ENCODE data around the gene DGKH.
"Not testable (repeated sequence)": the region's sequence is repeated elsewhere in the genome, so short reads cannot be mapped to it uniquely, and the experiment has no call there.

Gene DGKH

DNA sequence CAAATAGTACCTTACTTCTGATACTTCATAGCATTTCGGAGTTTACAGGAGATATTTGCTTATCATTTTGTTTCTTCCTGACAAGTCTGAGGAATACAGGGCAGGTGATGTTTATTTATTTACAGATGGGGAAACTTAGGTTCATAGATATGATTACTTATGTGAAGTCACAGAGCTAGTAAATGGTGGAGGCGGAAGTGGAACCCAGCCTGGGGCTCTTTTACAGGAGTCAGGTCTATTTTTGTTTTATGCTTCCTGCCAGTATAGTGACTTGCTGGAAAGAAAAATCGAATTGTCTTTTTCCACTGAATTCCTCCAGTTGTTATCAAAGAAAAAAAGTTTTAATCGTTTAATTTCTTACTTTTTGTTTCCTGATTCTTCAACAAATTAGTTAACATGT is 66.5 kb downstream of the DGKH start:
- DNase-seq = peak; percentile 31

GRCh38 chr13:42116225-42116624 is 67.8 kb downstream of the DGKH start:
- DNase-seq = no peak

DNA sequence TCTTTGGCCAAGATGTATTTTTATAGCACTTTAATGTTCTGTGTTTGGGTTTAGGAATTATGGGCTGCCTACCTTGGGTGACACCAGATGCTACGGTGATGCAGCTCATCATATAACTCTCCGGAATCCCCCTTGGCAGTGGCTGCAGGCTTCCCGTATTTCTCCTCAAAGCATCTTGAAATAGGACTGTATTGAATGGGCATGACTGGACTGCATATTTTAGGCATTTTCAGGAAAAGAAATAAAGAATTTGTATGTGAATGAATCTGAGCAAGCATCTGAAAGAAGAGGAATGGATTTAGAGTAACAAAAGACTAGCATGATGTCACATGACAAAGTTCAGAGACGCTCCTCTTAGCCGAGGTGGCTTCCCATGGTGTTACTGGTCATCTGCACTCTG is 70.6 kb downstream of the DGKH start:
- no peak for DNase-seq

GRCh38 chr13:42119875-42120274 is 71.4 kb downstream of the DGKH start:
- peak; percentile 2 for DNase-seq

DNA sequence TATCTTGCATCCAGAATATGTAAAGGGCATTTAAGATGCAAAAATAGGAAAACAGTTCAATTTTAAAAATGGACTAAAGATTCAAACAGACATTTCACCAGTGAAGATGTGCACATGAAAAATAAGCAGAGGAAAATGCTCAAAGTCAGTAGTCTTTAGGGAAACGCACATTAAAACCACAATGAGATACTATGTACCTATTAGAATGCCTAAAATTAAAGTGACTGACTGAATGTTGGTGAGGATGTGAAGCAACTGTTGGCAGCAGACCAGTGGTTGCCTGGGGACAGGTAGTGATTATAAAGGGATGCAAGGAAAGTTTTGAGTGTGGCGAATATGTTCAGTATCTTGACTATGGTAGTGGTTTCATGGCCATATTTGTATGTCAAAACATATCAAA is 75.2 kb downstream of the DGKH start:
- DNase-seq = no peak

- no peak for DNase-seq
Measured at GRCh38 chr13:42125046-42125445, 76.6 kb downstream of the DGKH start.

DNA sequence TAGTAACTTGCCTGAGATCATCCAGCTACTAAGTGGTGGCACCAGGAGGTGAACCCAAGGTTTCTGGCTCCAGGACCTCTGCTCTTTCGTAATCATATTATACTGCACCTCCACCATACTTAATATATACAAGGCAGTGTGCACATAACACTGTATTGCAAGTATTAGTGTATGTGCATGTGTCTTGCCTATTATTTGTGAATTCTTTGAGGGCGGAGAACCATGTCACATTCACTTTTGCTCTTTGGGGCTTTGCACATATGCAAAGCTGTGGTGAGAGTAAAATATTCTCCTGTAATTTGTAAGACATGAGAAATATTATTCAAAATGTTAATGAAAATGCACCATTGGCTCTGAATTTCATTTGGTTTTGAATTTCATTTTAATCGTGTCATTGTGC is 78.6 kb downstream of the DGKH start:
- no peak for DNase-seq

DNA sequence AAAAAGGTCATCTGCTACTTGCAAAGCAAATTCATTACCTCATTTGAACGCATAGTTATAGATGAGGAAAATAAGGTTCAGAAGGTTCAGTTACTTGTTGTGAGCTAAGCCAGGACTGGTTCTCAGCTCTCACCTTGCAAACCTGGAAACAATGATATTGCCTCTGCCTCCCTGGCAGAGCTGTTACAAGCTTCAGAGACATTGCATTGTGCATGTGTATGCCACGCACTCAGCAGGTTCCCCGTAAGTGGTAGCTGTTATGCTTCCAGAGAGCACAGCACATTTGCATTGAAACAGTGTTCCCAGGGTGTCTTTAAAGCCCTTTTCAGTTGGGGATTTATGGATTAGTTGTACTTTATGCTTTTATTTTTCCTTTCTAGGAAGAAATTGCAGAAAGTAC is 80.6 kb downstream of the DGKH start:
- DNase-seq = no peak

GRCh38 chr13:42136518-42136917 is 88.1 kb downstream of the DGKH start:
- DNase-seq = no peak

- DNase-seq = no peak
Measured at GRCh38 chr13:42137856-42138537, 89.5 kb downstream of the DGKH start.

- no peak for DNase-seq
Measured at GRCh38 chr13:42140494-42140893, 92.0 kb downstream of the DGKH start.

GRCh38 chr13:42141052-42141451 is 92.6 kb downstream of the DGKH start:
- not testable (repeated sequence) for DNase-seq

DNA sequence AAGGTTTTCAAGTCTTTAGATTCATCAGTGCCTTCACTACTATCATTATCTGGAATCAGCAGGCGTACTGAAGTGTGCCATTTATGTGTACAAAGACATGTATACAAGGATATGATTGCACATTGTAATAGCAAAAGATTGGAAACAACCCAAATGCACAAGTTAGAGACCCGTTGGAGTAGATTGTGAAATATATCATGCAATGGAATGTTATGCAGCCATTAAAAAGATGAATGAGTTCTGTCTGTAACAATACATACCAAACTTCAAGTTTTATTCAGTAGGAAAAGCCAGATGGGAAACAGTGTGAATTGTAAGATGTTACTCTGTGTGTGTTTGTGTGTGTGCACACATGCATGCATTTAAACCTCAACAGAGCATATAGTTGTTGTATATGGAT is 97.9 kb downstream of the DGKH start:
- DNase-seq = no peak

DNA sequence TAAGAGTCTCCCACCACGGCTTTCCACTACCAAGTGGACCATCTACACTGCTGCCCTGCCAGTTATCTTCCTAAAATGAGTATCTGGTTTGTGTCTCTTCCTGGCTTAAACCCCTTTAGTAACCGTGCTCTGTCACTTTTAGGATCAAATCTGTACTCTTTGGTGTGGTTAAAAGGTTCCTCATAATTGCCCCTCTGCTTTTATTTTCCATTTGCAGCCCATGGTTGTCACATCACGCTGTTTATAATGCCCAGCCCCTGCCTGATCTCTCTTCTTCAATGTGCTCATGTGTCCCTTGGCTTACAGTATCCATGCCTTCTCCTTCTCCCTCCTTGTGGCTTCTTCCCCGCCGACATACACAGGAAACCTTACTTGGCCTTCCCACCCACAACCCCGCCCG is 100.1 kb downstream of the DGKH start:
- peak; percentile 4 for DNase-seq

DNA sequence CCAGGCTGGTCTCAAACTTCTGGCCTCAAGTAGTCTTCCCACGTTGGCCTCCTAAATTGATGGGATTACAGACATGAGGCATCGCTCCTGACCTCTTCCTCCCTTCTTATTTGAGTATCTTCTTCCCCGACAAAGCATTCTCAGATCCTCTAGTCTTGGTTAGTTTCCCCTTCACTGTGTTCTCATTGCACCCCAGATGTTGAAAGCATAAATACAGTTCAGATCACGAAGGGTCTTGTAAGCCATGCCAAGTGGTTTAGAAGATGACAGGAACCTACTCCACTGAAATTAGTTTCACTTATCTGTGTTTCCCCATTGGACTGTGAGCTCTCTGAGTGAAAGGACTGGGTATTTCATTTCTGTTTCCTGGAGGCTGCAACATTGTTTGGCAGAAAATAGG is 100.7 kb downstream of the DGKH start:
- DNase-seq = peak; percentile 86

DNA sequence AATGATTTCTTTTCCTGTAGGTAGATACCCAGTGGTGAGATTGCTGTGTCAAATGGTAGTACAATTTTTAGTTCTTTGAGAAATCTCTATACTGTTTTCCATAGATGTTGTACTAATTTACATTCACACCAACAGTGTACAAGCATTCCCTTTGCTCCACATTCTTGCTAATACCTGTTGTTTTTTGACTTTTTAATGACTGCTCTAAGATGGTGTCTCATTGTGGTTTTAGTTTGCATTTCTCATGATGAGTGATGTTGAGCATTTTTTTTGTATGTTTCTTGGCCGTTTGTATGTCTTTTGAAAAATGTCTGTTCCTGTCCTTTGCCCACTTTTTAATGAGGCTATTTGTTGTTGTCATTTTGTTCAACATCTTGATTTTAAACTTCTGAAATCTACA is 103.3 kb downstream of the DGKH start:
- no peak for DNase-seq

DNA sequence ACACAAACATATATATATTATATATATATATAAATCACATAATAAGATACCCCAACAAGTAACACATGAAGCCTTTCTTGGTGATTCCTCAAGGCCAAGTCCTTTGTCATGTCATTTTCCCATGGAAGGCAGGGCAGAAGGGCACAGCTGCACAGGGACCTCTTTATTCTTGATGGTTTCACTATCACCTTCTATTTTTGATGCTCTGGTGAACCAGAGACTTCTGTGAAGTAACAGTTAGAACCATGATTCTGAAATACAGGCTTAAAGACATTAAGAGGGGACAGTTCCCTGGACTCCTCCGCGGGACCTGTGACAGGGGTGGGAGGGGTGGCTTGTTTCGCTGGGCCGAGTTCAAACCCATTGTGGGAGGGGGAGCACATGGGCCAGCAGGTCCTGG is 104.0 kb downstream of the DGKH start:
- no peak for DNase-seq

DNA sequence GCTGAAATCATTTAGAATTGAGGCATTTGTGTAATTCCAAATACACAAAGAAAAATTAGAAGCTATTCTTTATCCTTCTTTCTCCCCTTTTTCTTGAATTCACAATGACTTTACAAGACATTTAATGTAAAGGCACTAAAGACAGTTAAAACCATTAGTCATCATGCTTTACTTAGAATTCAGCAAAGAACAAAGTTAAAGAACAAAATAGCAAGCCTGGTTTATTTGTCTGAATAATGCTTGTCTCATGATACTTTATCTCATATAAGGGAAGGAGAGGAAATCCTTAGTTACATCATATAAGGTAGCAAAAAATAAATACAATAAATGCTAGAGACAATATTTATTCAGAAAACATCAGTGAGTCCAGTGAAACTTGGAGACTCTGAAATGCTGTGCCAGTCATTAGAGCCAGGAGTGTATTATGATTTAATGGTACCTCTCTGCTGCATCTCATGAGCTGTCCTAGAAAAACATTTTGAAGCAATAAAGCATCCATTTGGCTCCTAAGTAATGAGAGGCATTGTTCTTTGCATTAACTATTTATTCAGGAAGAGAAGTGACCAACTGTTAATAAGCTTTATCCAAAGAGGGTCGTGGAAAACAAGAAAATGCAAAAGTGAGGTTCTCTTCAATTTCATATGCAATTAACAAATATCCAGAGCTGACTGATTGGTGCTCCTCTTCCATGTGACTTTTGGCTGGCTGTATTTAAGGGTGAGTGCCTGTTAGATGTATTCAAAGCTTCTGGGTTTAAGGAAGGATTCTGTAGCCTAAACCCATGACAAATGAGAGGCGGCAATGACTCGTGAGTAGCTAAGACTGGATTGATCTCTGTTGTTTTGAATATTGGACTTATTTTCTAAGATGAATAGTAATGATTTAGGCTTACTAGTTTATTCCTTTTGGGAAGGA is 105.0 kb downstream of the DGKH start:
- DNase-seq = no peak

GRCh38 chr13:42155251-42155650 is 106.8 kb downstream of the DGKH start:
- DNase-seq = no peak

GRCh38 chr13:42163338-42163737 is 114.9 kb downstream of the DGKH start:
- DNase-seq = not testable (repeated sequence)

- not testable (repeated sequence) for DNase-seq
Measured at GRCh38 chr13:42163910-42164309, 115.5 kb downstream of the DGKH start.

GRCh38 chr13:42164557-42165125 is 116.2 kb downstream of the DGKH start:
- no peak for DNase-seq

DNA sequence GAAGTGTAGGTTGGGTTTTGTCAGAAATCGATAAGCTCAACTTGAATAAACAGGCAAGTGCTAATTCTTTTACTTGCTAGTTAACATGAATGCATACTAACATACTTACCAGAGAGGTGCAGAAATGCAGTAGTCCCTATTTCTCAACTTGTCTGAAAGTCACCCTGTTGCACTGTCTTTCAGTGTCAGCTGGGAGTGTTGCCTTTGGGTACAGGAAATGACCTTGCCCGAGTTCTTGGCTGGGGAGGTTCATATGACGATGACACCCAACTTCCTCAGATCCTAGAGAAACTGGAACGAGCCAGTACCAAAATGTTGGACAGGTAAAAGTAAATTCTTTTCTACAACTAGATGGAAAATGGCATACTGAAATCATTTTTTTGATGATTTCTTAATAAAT is 120.0 kb downstream of the DGKH start:
- no peak for DNase-seq

DNA sequence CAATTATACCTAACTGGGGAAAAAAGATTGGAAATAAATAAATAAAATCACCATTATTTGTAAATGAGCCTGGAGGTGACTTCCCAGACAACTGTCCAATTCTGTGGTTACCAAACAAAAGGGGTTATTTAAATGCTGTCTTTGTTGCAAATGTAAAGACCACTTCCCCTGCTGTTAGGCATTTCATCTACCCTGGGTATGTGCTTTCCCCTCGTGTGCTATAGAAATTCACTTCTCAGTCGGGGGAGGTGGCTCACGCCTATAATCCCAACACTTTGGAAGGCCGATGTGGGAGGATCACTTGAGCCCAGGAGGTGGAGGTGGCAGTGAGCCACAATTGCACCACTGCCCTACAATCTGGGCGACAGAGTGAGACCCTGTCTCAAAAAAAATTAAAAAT is 121.6 kb downstream of the DGKH start:
- no peak for DNase-seq

Data from MV-4-11 (cell line).